DOHH2 (cell line): ENCODE results near the gene CSNK1G2.

Source experiments
- H3F3A ChIP-seq: fragments of 200-600 bp; sonication (generic), shearing (Covaris generic); 2 replicates; pipeline ENCODE4 v1.6.0; 2016; ENCODE audit warnings: antibody characterized with exemption, mild to moderate bottlenecking; ENCODE audit not compliant: control insufficient read depth, insufficient read depth
- H3K27ac ChIP-seq: fragments of 200-600 bp; sonication (generic); 2 replicates; pipeline ENCODE4 v1.5.1; 2014; ENCODE audit warnings: low read depth, mild to moderate bottlenecking, low read length, moderate library complexity
- H3K27me3 ChIP-seq: fragments of 200-600 bp; sonication (generic); 2 replicates; pipeline ENCODE4 v1.6.1; 2014; ENCODE audit warnings: mild to moderate bottlenecking, low read length, mixed read lengths; ENCODE audit not compliant: control insufficient read depth
- H3K36me3 ChIP-seq: fragments of 200-600 bp; sonication (generic); 2 replicates; pipeline ENCODE4 v1.6.1; 2014; ENCODE audit warnings: mild to moderate bottlenecking, low read length, moderate library complexity, mixed read lengths; ENCODE audit not compliant: control insufficient read depth
- H3K4me1 ChIP-seq: fragments of 200-600 bp; sonication (generic); 2 replicates; pipeline ENCODE4 v1.6.1; 2014; ENCODE audit warnings: mild to moderate bottlenecking, low read length, mixed read lengths; ENCODE audit not compliant: control insufficient read depth
- H3K4me2 ChIP-seq: fragments of 200-600 bp; sonication (generic); 2 replicates; pipeline ENCODE4 v1.6.0; 2014; ENCODE audit warnings: mild to moderate bottlenecking, low read length, moderate library complexity
- H3K4me3 ChIP-seq: fragments of 200-600 bp; sonication (generic); 2 replicates; pipeline ENCODE4 v1.5.1; 2014; ENCODE audit warnings: mild to moderate bottlenecking, low read length, mixed read lengths
- H3K79me2 ChIP-seq: fragments of 200-600 bp; sonication (generic); 2 replicates; pipeline ENCODE4 v1.6.1; 2014; ENCODE audit warnings: mild to moderate bottlenecking, low read length, mixed read lengths; ENCODE audit not compliant: control insufficient read depth
- H3K9me2 ChIP-seq: fragments of 200-600 bp; sonication (generic); replicated peaks from 2 replicates; pipeline ENCODE4 v1.6.1; 2014; ENCODE audit warnings: mild to moderate bottlenecking, low read length, mixed read lengths; ENCODE audit not compliant: control insufficient read depth
- H3K9me3 ChIP-seq: fragments of 200-600 bp; sonication (generic); 2 replicates; pipeline ENCODE4 v1.6.1; 2014; ENCODE audit warnings: antibody characterized with exemption, low read length, mixed read lengths; ENCODE audit not compliant: control insufficient read depth, insufficient read depth
- H4K20me1 ChIP-seq: fragments of 200-600 bp; sonication (generic); 2 replicates; pipeline ENCODE4 v1.6.0; 2014; ENCODE audit warnings: low read depth, mild to moderate bottlenecking, antibody characterized with exemption, low read length, moderate library complexity; ENCODE audit not compliant: control insufficient read depth, insufficient read depth
- EZH2phosphoT487 ChIP-seq: fragments of 200-600 bp; sonication (generic); IDR thresholded peaks from 2 replicates; pipeline ENCODE4 v1.6.1; 2017; ENCODE audit warnings: borderline replicate concordance, mild to moderate bottlenecking, antibody characterized with exemption, low read length, moderate library complexity, mixed read lengths
- TF ChIP-seq, protein P1 (sequence below): fragments of 200-600 bp; sonication (generic); IDR thresholded peaks from one replicate; pipeline ENCODE4 v1.5.1; 2014; ENCODE audit warnings: antibody characterized with exemption, mild to moderate bottlenecking, low read depth, low read length; ENCODE audit not compliant: poor library complexity, severe bottlenecking

CSNK1G2 gene

GRCh38 chr19:1956868-1957492, 16.0 kb downstream of the CSNK1G2 start:
- TF ChIP-seq EZH2phosphoT487, result no peak
- TF ChIP-seq, protein P1, sequence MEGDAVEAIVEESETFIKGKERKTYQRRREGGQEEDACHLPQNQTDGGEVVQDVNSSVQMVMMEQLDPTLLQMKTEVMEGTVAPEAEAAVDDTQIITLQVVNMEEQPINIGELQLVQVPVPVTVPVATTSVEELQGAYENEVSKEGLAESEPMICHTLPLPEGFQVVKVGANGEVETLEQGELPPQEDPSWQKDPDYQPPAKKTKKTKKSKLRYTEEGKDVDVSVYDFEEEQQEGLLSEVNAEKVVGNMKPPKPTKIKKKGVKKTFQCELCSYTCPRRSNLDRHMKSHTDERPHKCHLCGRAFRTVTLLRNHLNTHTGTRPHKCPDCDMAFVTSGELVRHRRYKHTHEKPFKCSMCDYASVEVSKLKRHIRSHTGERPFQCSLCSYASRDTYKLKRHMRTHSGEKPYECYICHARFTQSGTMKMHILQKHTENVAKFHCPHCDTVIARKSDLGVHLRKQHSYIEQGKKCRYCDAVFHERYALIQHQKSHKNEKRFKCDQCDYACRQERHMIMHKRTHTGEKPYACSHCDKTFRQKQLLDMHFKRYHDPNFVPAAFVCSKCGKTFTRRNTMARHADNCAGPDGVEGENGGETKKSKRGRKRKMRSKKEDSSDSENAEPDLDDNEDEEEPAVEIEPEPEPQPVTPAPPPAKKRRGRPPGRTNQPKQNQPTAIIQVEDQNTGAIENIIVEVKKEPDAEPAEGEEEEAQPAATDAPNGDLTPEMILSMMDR, result no peak
- Histone ChIP-seq H3F3A (no peaks in the 10 kb centered on the region), H3K4me1 (no peaks in the 10 kb centered on the region), H3K36me3 (peaks cover 8% of the 10 kb centered on the region), H3K9me2 (no peaks in the 10 kb centered on the region), H3K4me2 (no peak overlapping the region), H3K79me2 (peaks cover 92% of the 10 kb centered on the region), H3K27ac (no peak overlapping the region), H3K27me3 (no peaks in the 10 kb centered on the region), H3K4me3 (no peak overlapping the region), H3K9me3 (no peaks in the 10 kb centered on the region), H4K20me1 (peaks cover 19% of the 10 kb centered on the region)

GRCh38 chr19:1957562-1958248, 16.7 kb downstream of the CSNK1G2 start:
- Histone ChIP-seq H3K9me2 (no peaks in the 10 kb centered on the region), H3K4me1 (no peaks in the 10 kb centered on the region), H3K4me2 (no peak overlapping the region), H3K4me3 (no peak overlapping the region), H3K9me3 (no peaks in the 10 kb centered on the region), H4K20me1 (peaks cover 20% of the 10 kb centered on the region), H3K27me3 (no peaks in the 10 kb centered on the region), H3K27ac (no peak overlapping the region), H3F3A (no peaks in the 10 kb centered on the region), H3K36me3 (peaks cover 7% of the 10 kb centered on the region), H3K79me2 (peaks cover 91% of the 10 kb centered on the region)
- TF ChIP-seq, protein P1, result no peak
- no peak for TF ChIP-seq EZH2phosphoT487

- Histone ChIP-seq H3F3A (no peaks in the 10 kb centered on the region), H3K4me3 (no peak overlapping the region), H3K4me2 (no peak overlapping the region), H3K9me3 (no peaks in the 10 kb centered on the region), H3K79me2 (peaks cover 76% of the 10 kb centered on the region), H3K27me3 (no peaks in the 10 kb centered on the region), H3K27ac (no peak overlapping the region), H3K36me3 (peaks cover 4% of the 10 kb centered on the region; the same call in 1 of the 2 replicates), H3K9me2 (no peaks in the 10 kb centered on the region), H3K4me1 (no peaks in the 10 kb centered on the region), H4K20me1 (peaks cover 18% of the 10 kb centered on the region; the same call in 1 of the 2 replicates)
- no peak for TF ChIP-seq EZH2phosphoT487
- TF ChIP-seq, protein P1, result no peak
These were observed 19.1 kb downstream of the CSNK1G2 start for GRCh38 chr19:1959928-1960589.
